DMS 273 (cell line): ENCODE data around the gene KIF2A.

Source experiments
- DNase-seq: peaks from one replicate; lab custom pipeline; 2025; ENCODE audit not compliant: unreplicated experiment; lab: John Stamatoyannopoulos, UW

Gene KIF2A

DNA sequence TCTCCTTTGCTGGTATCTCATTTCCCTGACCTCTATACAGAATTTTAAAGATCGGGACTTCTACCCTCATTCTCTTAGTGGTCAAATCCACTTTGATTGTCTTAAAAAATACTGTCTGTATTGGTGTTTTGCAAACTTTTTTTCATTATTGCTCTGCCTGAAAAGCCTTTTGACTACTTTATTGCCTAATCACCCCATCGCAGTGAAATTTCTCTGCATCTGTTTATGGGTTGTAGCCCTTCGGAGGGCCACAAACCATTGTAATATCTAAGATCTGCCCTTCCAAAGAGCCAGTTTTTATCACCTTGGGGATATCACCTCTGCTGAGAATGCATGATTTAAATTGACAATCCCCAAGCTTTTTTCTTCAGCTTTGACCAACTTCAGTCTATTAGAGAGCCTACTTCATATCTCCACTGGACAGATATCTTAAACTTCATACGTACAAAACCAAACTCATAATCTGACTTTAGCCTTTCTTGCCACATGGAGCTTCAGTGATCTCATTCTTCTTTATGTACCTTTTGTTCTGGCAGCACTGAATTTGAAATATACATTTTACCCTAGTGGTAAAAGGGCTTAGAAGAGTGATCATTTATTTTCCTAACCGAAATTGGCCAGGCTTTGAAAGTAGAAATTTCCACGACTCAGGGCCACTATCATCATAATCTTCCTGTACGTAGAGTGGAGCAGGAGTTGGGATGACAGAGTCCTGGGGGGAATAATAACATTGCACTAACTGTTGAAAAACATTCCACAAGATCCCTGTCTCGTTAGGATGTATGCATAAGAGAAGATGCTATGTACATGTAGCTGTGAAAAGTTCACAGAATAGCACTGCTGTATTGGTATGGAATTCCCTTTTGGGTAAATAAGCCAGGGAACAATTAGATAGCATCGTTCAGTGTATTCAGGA, 21.4 kb downstream of the KIF2A start:
- DNase-seq = no peak

- no peak for DNase-seq
These were observed 22.9 kb downstream of the KIF2A start for GRCh38 chr5:62328772-62329491.

GRCh38 chr5:62330302-62330701, 24.3 kb downstream of the KIF2A start:
- no peak for DNase-seq

DNA sequence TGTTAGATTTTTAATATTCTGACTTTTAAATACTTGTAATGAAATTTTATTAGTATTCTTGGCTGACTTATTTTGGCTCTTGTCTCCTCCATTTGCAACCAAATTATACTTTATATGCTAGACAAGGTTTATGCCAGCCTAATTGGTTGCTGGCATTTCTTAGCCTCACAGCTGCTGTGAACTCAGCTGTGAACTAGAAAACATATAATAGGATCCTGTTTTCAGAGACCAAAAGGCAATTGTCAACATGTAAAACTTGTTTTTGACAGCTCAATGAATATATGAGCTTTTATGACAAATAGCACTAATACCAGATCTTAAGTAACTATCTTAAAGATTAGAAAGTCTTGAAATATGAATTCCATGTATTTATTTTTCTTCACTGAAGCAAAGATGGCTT, 25.9 kb downstream of the KIF2A start:
- peak; percentile 35 for DNase-seq

DNA sequence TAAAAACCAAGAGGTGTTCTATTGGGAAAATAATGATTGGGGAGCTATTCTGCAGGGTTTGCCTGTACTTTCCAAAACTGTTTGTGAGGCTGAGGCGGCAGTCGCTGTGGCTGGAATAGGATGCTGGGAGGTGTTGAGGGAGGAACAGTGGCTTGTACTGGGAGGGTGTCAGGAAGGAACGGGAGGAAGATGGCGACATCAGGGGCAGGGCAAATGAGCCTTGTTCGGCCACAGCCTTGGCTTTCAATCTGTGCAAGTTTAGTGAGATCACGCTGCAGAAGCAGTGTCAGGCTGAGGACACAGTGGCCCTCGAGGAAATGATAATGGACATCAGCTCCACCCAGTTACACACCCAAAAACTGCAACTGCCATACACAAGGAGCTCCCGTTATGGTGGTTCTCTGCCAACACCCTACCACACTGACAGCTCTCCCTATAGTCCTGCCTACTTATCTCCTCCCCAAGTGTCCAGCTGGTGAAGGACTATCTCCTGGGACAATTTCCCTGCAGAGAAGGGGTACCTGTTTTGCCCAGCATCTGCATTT, 27.3 kb downstream of the KIF2A start:
- no peak for DNase-seq

DNA sequence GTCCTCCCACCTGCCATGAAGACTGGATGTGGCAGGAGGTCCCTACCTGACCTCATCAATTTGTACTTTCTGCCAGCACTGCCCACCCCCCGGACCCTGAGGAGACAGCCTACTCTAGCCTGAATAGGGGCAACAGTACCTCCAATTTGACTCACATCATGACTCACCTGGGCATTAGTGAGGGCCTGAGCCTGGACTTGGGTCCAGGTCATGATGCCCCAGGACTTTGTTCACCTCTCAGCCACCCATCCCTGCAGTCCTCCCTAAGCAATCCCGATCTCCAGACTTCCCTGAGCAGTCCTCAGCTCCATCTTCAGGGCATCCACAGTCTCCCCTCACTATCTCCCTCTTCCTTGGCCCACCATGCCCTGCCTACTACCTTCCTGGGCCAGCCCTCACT, 28.1 kb downstream of the KIF2A start:
- no peak for DNase-seq

DNA sequence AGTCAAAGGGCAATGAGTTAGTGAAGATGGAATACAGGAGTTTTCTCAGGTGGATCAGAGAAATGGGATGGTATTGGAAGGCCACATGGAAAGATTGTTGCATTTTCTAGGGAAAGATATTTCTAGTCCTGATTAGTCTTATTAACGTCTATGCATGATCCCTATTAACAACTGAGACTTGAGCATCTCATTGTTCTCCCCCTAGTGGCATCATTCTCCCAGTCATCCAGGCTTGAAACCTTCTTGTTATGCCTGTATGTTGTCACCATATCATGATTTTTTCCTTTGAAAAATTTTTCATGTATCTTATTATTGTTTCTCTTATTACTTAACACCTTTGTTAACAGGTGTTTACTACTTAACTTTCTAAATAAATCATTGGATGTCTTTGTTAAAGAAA, 34.4 kb downstream of the KIF2A start:
- DNase-seq = peak; percentile 61

- no peak for DNase-seq
These were observed 35.0 kb downstream of the KIF2A start for GRCh38 chr5:62340979-62341378.

DNA sequence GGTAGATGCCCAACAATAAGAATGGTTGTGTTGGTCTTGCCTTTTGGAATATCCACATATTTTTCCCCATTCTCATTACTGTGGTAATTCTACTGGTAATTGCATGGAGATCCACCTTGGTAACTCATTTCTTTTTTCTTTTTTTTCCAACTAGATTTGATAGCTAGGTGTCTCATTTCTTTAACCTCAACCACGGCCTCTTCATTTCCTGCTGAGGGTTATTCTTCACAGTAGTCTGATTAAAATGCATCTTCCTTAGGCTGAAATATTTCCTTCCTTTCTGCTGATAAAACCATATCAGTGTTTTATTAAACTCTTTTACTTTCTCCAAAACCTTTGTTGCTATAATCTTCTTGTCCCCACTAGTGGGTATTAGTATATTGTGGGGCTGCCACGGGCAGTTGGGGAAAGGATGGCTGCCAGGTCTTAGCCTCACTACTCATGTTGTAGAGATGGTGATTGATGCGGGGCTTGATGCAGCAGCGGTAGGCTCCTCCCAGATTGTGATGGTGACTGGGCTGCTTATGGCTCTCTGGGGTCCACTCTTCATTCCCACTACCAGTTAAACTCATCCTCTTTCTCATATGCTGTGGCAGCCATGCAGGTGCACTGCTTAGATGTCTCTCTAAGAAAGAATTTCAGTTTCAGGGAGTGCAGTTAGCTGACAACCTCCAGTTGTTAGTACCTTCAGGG, 35.9 kb downstream of the KIF2A start:
- no peak for DNase-seq

DNA sequence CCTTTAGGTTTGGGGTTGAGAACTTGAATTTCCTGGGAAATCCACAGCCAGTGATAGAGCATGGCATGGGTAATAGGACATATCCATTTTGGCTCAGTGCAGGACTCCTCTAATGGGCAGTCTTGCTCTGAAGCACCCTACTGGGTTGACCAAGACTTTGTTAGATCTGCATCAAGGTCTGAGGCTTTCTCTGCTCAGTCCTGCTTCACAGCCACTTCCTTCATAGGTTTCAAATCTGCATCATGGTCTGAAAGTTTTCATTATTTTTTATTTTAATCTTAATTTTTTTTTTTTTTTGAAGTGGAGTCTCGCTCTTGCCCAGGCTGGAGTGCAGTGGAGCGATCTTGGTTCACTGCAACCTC, 36.5 kb downstream of the KIF2A start:
- DNase-seq = no peak

GRCh38 chr5:62343428-62343827, 37.4 kb downstream of the KIF2A start:
- no peak for DNase-seq

- DNase-seq = no peak
These were observed 40.7 kb downstream of the KIF2A start for GRCh38 chr5:62346748-62347147.

- DNase-seq = no peak
These were observed 41.9 kb downstream of the KIF2A start for GRCh38 chr5:62347928-62348327.

- no peak for DNase-seq
These were observed 42.9 kb downstream of the KIF2A start for GRCh38 chr5:62348723-62349481.

GRCh38 chr5:62354028-62354874, 48.2 kb downstream of the KIF2A start:
- peak; percentile 77 for DNase-seq

DNA sequence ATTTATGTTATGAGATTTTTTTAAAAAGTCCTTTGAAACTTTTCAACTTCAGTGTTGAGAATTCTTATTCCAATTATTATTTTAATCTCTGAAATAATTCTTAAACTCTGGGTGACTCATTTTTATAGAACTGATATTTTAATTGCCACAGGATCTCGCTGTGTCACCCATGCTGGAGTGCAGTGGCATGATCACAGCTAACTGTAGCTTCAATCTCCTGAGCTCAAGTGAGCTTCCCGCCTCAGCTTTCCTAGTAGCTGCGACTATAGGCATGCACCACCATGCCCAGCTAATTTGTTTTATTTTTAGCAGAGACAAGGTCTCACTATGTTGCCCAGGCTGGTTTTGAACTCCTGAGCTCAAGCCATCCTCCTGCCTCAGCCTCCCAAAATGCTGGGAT, 56.7 kb downstream of the KIF2A start:
- DNase-seq = no peak

GRCh38 chr5:62369039-62369438, 63.0 kb downstream of the KIF2A start:
- no peak for DNase-seq

- no peak for DNase-seq
These were observed 65.4 kb downstream of the KIF2A start for GRCh38 chr5:62371409-62371808.

DNA sequence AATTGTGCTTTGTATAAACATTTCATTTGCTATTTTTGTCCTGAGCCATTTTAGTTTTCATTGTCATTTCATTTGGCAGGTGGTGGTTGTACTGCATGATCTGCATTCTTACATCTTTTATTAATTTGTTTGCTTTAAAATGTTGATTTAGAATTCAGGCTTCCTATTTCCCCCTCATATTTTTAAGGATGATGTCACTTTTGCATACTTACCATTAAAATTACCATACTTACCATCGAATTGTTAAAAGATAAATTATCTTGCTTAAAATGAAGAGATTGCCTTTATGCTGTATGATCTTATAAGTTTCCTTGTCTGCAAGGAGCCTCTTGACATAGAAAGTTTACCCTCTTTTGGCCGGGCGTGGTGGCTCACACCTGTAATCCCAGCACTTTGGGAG, 66.6 kb downstream of the KIF2A start:
- DNase-seq = no peak

DNA sequence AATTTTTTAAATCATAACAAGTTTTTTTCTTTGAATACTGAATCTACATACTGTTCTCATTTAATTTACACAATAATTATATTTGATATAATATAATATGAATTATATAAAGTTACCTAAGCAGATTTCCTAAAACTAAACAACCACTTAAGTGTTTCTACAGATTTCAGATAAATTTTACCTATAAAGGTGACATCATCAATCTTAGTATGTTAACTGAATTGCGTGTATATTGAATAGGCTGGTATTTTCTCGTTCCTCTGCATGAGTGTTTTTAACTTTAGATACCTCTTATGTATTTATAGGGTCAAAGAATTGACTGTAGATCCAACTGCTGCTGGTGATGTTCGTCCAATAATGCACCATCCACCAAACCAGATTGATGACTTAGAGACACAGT, 67.4 kb downstream of the KIF2A start:
- DNase-seq = no peak
